OCI-LY3 (cell line): ENCODE measurements around the gene OR52B6.

Experiments used
- EZH2phosphoT487 ChIP-seq: fragments of 200-600 bp; shearing (Covaris generic); IDR thresholded peaks from 2 replicates; pipeline ENCODE4 v1.6.1; 2018; ENCODE audit warnings: antibody characterized with exemption, mixed run types, low read depth
- TF ChIP-seq, protein P1 (sequence below): fragments of 200-600, 300-600 bp; sonication (generic); IDR thresholded peaks from 2 replicates; pipeline ENCODE4 v1.5.1; 2014; ENCODE audit warnings: antibody characterized with exemption, low read length, low read depth

DNA sequence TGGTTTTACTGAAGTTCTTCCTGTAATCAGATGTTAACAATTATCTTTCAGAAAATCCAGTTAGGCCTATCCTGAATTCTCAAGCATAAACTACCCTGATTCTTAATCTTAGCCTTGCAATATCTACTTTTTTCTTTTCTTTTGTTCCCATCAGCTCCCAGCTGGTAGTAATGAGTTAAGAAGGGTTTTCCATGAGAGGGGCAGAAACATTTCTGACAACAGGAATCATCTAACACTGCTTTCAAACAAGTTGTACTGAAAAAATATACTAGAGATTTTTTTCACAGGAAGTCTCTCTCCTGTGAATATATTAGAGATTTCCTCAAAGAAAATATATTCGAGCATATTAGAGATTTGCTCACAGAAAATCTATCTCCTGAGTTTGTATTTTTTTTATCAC is 12.5 kb downstream of the OR52B6 start:
- TF ChIP-seq, protein P1, sequence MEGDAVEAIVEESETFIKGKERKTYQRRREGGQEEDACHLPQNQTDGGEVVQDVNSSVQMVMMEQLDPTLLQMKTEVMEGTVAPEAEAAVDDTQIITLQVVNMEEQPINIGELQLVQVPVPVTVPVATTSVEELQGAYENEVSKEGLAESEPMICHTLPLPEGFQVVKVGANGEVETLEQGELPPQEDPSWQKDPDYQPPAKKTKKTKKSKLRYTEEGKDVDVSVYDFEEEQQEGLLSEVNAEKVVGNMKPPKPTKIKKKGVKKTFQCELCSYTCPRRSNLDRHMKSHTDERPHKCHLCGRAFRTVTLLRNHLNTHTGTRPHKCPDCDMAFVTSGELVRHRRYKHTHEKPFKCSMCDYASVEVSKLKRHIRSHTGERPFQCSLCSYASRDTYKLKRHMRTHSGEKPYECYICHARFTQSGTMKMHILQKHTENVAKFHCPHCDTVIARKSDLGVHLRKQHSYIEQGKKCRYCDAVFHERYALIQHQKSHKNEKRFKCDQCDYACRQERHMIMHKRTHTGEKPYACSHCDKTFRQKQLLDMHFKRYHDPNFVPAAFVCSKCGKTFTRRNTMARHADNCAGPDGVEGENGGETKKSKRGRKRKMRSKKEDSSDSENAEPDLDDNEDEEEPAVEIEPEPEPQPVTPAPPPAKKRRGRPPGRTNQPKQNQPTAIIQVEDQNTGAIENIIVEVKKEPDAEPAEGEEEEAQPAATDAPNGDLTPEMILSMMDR: no peak
- no peak for TF ChIP-seq EZH2phosphoT487
